Fibroblast of skin of left biceps (primary cell): ENCODE results near the gene ATP5ME.
"Not testable (repeated sequence)": the region's sequence is repeated elsewhere in the genome, so short reads cannot be mapped to it uniquely, and the experiment has no call there.

ENCODE experiments used
- DNase-seq, 2 experiments: peaks; one replicate each; pipeline ENCODE4 v3.0.0-alpha.2; 2013; ENCODE audit warnings: low read depth in 2 of 2

ATP5ME gene

GRCh38 chr4:669806-670559 is 4.1 kb downstream of the ATP5ME start:
- DNase-seq: not testable (repeated sequence)

- not testable (repeated sequence) for DNase-seq
Observed at GRCh38 chr4:668219-668618, 5.9 kb downstream of the ATP5ME start.

GRCh38 chr4:667545-667925 is 6.5 kb downstream of the ATP5ME start:
- no peak for DNase-seq

GRCh38 chr4:666822-667544 is 7.1 kb downstream of the ATP5ME start:
- DNase-seq: no peak

- no peak for DNase-seq
Observed at GRCh38 chr4:666436-666810, 7.7 kb downstream of the ATP5ME start.

- no peak for DNase-seq
Observed at GRCh38 chr4:665751-666435, 8.2 kb downstream of the ATP5ME start.

- DNase-seq: no peak
Observed at GRCh38 chr4:665381-665750, 8.7 kb downstream of the ATP5ME start.

GRCh38 chr4:664713-665231 is 9.3 kb downstream of the ATP5ME start:
- no peak for DNase-seq

- no peak for DNase-seq
Observed at GRCh38 chr4:663438-664428, 10.3 kb downstream of the ATP5ME start.

- no peak for DNase-seq
Observed at GRCh38 chr4:663046-663437, 11.0 kb downstream of the ATP5ME start.

- no peak for DNase-seq
Observed at GRCh38 chr4:661881-662761, 12.0 kb downstream of the ATP5ME start.

- no peak for DNase-seq
Observed at GRCh38 chr4:661231-661630, 12.8 kb downstream of the ATP5ME start.

- no peak for DNase-seq
Observed at GRCh38 chr4:660401-660800, 13.7 kb downstream of the ATP5ME start.

GRCh38 chr4:659851-660250 is 14.2 kb downstream of the ATP5ME start:
- no peak for DNase-seq

- DNase-seq: no peak
Observed at GRCh38 chr4:658681-659667, 15.1 kb downstream of the ATP5ME start.

GRCh38 chr4:657834-658667 is 16.0 kb downstream of the ATP5ME start:
- DNase-seq: no peak

GRCh38 chr4:657338-657833 is 16.7 kb downstream of the ATP5ME start:
- DNase-seq: no peak
